AG04450 (cell line): ENCODE results near the gene IQGAP1. TPM values are rescaled to one million over a fixed set of nuclear protein-coding genes. Genes with fewer than 3 reads are reported as not detected.

Source experiments
- CTCF ChIA-PET: fragments of 300-600, 350-600 bp; formaldehyde crosslinking; extraction: SDS; loops from one replicate; lab custom pipeline; 2022; ENCODE audit warnings: antibody characterized with exemption, inconsistent platforms; lab: Charles Lee
- POLR2A ChIA-PET: fragments of 350-600 bp; formaldehyde crosslinking; extraction: SDS; loops from one replicate; lab custom pipeline; 2021; ENCODE audit warnings: antibody characterized with exemption, inconsistent platforms; lab: Yijun Ruan, JAX
- DNase-seq: peaks from one replicate; pipeline ENCODE4 v3.0.0-alpha.2; 2011; ENCODE audit warnings: low read depth, low spot score
- H3K27ac ChIP-seq: one replicate; pipeline ENCODE4 v1.5.1; 2012; ENCODE audit warnings: low read depth, low read length, control low read depth
- H3K27me3 ChIP-seq: one replicate; pipeline ENCODE4 v1.6.0; 2012; ENCODE audit warnings: low read length; ENCODE audit not compliant: control insufficient read depth, insufficient read depth
- H3K4me3 ChIP-seq: 2 replicates; pipeline ENCODE4 v1.5.1; 2011; ENCODE audit warnings: mild to moderate bottlenecking, low read depth, low read length, control low read depth
- H3K9me3 ChIP-seq: 2 replicates; pipeline ENCODE4 v1.5.1; 2012; ENCODE audit warnings: low read length; ENCODE audit not compliant: control insufficient read depth, insufficient read depth
- CTCF ChIP-seq: IDR thresholded peaks from 2 replicates; pipeline ENCODE4 v1.5.1; 2011; ENCODE audit warnings: low read depth, low read length, control low read depth, inconsistent platforms
- polyA plus RNA-seq: library from polyadenylated mRNA; depleted of rRNA; stranded (reverse); fragments of >200 nt; gene quantifications from 2 replicates; pipeline ENCODE4 v1.2.3, GENCODE V29; 2011

IQGAP1 gene
- polyA plus RNA-seq, 1 experiment = 170 TPM

GRCh38 chr15:90465140-90465929 is 77.3 kb downstream of the IQGAP1 start:
- TF ChIP-seq CTCF = no peak
- POLR2A ChIA-PET = no interaction called here
- DNase-seq = no peak

GRCh38 chr15:90465930-90466567 is 78.0 kb downstream of the IQGAP1 start:
- no peak overlapping the region for H3K4me3 ChIP-seq
- TF ChIP-seq CTCF = no peak
- POLR2A ChIA-PET = no interaction called here
- CTCF ChIA-PET = interaction anchor here (0.7 to 5.3 kb wide), 4 partner anchors 16 to 146 kb away, joined by 3 to 56 read pairs (median 22); no protein-coding TSS in a partner anchor
- no peak for DNase-seq
- no peak overlapping the region for H3K27ac ChIP-seq
- no peaks in the 10 kb centered on the region for H3K9me3 ChIP-seq
- H3K27me3 ChIP-seq = no peaks in the 10 kb centered on the region

More at GRCh38 chr15:90465140-90465929, 77.3 kb downstream of the IQGAP1 start:
- Histone ChIP-seq H3K4me3 (no peak overlapping the region), H3K9me3 (no peaks in the 10 kb centered on the region), H3K27me3 (no peaks in the 10 kb centered on the region), H3K27ac (no peak overlapping the region)
- CTCF ChIA-PET = interaction anchor here (4.8 to 5.3 kb wide), 2 partner anchors 17 to 145 kb away, joined by 37 to 56 read pairs; no protein-coding TSS in a partner anchor

GRCh38 chr15:90469723-90470122 is 81.7 kb downstream of the IQGAP1 start:
- POLR2A ChIA-PET = interaction anchor here (1.4 kb wide), 1 partner anchor 82 kb away, joined by 3 read pairs; the partner anchor contains the start of gene IQGAP1
- no peak for DNase-seq
- H3K9me3 ChIP-seq = no peaks in the 10 kb centered on the region
- no peak overlapping the region for H3K27ac ChIP-seq
- no peaks in the 10 kb centered on the region for H3K27me3 ChIP-seq
- no peak overlapping the region for H3K4me3 ChIP-seq
- CTCF ChIA-PET = interaction anchor here (1.1 to 1.2 kb wide), 2 partner anchors 13 to 150 kb away, joined by 3 to 7 read pairs; no protein-coding TSS in a partner anchor
- TF ChIP-seq CTCF = no peak

GRCh38 chr15:90470453-90470852 is 82.4 kb downstream of the IQGAP1 start:
- Histone ChIP-seq H3K4me3 (no peak overlapping the region), H3K27me3 (no peaks in the 10 kb centered on the region), H3K9me3 (no peaks in the 10 kb centered on the region), H3K27ac (no peak overlapping the region)
- TF ChIP-seq CTCF = no peak
- ChIA-PET POLR2A (interaction anchor here (1.4 kb wide), 1 partner anchor 83 kb away, joined by 4 read pairs; the partner anchor contains the start of gene IQGAP1), CTCF (interaction anchor here (1.1 to 1.2 kb wide), 2 partner anchors 12 to 151 kb away, joined by 3 to 7 read pairs; no protein-coding TSS in a partner anchor)
- DNase-seq = no peak
